Posterior vena cava (tissue), 2 donors: ENCODE measurements around the gene ASGR2. TPM values are rescaled to one million over a fixed set of nuclear protein-coding genes. Genes with fewer than 3 reads are reported as not detected.
"Not testable (repeated sequence)": the region's sequence is repeated elsewhere in the genome, so short reads cannot be mapped to it uniquely, and the experiment has no call there.

ENCODE experiments used
- DNase-seq: peaks from one replicate; pipeline ENCODE4 v3.0.0-alpha.2; 2020; ENCODE audit warnings: low spot score
- intact Hi-C, 2 donors: fragments of 100-400 bp; cut with DNase I; formaldehyde crosslinking; loops; one replicate each; pipeline versions ENCODE4 v1.14.1 to v1.14.2; 2022 to 2023
- long read RNA-seq, 2 donors: library from polyadenylated mRNA; unstranded; transcript quantifications; one replicate each; pipeline ENCODE4 v2.0.0, GENCODE V29; 2020 to 2021
- total RNA-seq, 2 donors: library from RNA; stranded (reverse); fragmentation: NEBNext Ultra II Directional; extraction: Animal tissue kit (Norgen Biotek cat#: 25700); gene quantifications; one replicate each; pipeline ENCODE4 v1.2.1, GENCODE V29; 2021
- donor health status: DM: yes; HTN: yes; CAD: no.
- donor health status: DM: yes; HTN: yes; CAD: no.

Gene ASGR2, protein sequence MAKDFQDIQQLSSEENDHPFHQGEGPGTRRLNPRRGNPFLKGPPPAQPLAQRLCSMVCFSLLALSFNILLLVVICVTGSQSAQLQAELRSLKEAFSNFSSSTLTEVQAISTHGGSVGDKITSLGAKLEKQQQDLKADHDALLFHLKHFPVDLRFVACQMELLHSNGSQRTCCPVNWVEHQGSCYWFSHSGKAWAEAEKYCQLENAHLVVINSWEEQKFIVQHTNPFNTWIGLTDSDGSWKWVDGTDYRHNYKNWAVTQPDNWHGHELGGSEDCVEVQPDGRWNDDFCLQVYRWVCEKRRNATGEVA
- total RNA-seq: 1 to 10 TPM in 1 of 2 donors, under 1 TPM in 1; 0.90 to 1.3 TPM
- long read RNA-seq, donor 1: 0 reads
- long read RNA-seq, donor 2, partial matches to known transcripts: 0 of 1 reads
- long read RNA-seq, donor 2, other reads (novel, unspliced or antisense): 1 of 1 reads

DNA sequence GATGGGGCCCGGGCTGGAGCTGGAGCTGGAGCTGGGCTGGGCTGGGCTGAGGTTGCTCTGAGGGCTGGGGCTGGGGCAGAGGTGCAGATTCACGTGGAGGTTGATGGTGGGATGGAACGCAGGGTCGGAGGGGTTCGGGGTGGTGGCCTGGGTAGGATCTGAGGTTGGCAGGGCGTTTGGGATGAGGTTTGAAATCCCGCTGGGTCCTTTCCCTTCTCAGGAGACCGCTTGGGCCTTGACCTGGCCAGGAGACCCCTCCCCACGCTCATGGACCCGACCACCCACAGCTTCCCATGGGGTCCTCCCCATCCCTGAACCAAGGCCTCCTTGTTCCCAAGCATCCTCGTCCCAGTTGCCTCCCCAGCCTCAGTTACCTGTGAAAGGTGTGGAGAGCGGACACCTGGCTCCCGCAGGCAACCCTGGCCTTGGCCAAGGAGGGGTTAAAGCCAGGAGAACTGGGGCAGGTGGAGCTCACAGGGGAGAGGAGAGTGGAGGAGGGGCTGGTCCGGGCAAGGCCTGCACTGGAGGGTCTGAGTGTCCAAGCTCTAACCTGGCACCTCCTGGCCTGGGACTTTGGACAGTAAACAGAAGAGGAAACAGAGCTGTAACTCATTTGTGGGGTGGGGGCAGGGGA lies at the start of gene ASGR2:
ASGR2 (minus strand) TSS at position 582 of the 634 bp plus-strand sequence. CDS start 582 bp downstream, outside the sequence.
- no peak for DNase-seq
- intact Hi-C loops: no loop called here

DNA sequence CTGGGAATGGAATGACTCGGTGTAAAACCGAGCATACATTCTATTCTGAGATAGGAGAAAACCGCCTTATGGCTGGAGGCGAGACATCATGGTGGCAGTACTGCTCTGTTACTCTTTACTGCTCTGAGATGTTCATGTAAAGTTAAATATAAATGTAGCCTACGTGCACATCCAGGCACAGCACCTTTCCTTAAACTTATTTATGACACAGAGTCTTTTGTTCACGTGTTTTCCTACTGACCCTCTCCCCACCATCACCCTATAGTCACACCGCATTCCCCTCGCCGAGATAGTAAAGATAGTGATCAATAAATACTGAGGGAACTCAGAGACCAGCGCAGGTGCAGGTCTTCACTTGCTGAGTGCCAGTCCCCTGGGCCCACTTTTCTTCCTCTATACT lies 44.9 kb upstream of the ASGR2 start:
- peak; percentile 10 for DNase-seq
- intact Hi-C loops: not testable (repeated sequence)

- peak; percentile 22 for DNase-seq
- intact Hi-C loops: not testable (repeated sequence)
Observed at GRCh38 chr17:7158424-7158823, 43.8 kb upstream of the ASGR2 start.

GRCh38 chr17:7156342-7156940 lies 41.8 kb upstream of the ASGR2 start:
- intact Hi-C loops: no loop called here
- peak; percentile 48 for DNase-seq

GRCh38 chr17:7147772-7148171 lies 33.1 kb upstream of the ASGR2 start:
- intact Hi-C loops: no loop called here
- DNase-seq: peak; percentile 38

DNA sequence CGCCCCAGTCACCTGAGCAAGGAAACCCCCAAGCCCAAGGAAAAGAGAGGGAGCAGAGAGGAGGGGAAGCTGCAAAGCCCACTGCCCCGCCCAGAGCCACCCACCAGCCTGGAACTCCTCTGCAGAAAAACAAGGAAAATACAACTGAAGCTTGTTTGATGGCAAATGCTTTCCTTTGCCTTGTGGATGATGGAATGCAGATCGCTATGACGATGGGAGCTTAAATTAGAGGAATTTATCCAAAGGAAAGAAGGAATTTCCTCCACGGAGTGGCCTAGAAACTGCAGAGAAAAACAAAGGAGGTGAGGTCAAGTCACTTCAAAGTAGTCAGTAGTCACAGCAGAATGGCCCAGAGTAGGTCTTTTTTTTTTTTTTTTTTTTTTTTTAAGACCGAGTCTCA lies 31.5 kb upstream of the ASGR2 start:
- intact Hi-C loops: no loop called here
- DNase-seq: peak; percentile 10

- DNase-seq: peak; percentile 56
- intact Hi-C loops: no loop called here
Observed at GRCh38 chr17:7144213-7144612, 29.6 kb upstream of the ASGR2 start.

DNA sequence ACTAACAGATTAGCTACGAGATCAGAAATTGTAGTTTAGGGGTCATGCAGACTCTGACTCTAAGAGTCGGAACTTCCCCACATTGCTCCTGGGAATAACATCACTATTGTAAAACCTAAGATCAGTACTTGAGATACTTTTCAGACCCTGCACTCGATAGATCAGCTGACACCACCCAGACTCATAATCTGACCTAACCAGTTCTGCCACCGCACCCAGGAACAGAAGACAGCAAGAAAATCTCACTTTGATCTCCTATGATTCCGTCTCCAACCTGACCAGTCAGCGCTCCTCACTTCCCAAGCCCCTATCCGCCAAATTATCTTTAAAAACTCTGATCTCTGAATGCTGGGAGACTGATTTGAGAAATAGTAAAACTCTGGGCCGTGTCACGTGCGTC lies 27.2 kb upstream of the ASGR2 start:
- intact Hi-C loops: no loop called here

GRCh38 chr17:7139400-7139799 lies 24.8 kb upstream of the ASGR2 start:
- intact Hi-C loops: loop anchor here (5.0 kb wide), 2 partner anchors 87 to 92 kb away; no protein-coding TSS in a partner anchor
- peak; percentile 26 for DNase-seq

More for the DNA sequence above, 27.2 kb upstream of the ASGR2 start:
- DNase-seq: no peak

- intact Hi-C loops: loop anchor here (5.0 kb wide), 2 partner anchors 87 to 92 kb away; no protein-coding TSS in a partner anchor
- peak; percentile 16 for DNase-seq
Observed at GRCh38 chr17:7138800-7139381, 24.3 kb upstream of the ASGR2 start.

GRCh38 chr17:7137171-7137943 lies 22.7 kb upstream of the ASGR2 start:
- DNase-seq: peak; percentile 82
- intact Hi-C loops: loop anchor here (5.0 kb wide), 2 partner anchors 85 to 90 kb away; no protein-coding TSS in a partner anchor

GRCh38 chr17:7136266-7136877 lies 21.8 kb upstream of the ASGR2 start:
- intact Hi-C loops: loop anchor here (5.0 kb wide), 2 partner anchors 84 to 89 kb away; no protein-coding TSS in a partner anchor
- peak; percentile 93 for DNase-seq

GRCh38 chr17:7133916-7134315 lies 19.3 kb upstream of the ASGR2 start:
- DNase-seq: peak; percentile 38
- intact Hi-C loops: no loop called here

GRCh38 chr17:7133424-7133823 lies 18.8 kb upstream of the ASGR2 start:
- no peak for DNase-seq
- intact Hi-C loops: no loop called here

DNA sequence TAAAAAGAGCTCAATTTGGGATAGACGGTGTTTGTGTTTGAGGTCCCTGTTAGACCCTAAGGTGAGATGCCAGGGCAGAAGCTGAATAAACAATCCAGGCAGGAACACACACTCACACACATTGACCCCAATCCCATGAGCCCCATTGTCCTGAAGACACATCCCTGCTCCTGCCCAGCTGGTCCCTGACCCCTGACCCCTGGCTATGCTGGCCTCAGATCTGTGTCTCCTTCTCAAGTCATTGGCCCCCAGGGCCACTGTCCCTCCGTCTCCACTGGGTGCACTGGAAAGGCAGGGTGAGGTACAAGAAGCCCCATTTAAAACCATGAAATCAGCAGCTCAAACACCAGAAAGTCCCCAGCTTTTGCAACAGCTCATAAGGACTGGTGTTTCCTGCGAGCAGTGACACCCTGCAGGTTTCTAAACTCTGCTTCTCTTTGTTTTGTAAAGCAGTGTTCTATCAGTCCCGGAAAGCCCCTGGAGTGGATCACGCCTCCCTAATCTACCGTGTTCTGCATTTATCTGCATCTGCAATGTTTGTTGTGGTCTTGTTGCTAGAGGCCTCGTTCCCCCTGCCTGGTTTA lies 18.0 kb upstream of the ASGR2 start:
- peak; percentile 72 for DNase-seq
- intact Hi-C loops: no loop called here

- DNase-seq: peak; percentile 42
- intact Hi-C loops: no loop called here
Observed at GRCh38 chr17:7131423-7131791, 16.8 kb upstream of the ASGR2 start.

DNA sequence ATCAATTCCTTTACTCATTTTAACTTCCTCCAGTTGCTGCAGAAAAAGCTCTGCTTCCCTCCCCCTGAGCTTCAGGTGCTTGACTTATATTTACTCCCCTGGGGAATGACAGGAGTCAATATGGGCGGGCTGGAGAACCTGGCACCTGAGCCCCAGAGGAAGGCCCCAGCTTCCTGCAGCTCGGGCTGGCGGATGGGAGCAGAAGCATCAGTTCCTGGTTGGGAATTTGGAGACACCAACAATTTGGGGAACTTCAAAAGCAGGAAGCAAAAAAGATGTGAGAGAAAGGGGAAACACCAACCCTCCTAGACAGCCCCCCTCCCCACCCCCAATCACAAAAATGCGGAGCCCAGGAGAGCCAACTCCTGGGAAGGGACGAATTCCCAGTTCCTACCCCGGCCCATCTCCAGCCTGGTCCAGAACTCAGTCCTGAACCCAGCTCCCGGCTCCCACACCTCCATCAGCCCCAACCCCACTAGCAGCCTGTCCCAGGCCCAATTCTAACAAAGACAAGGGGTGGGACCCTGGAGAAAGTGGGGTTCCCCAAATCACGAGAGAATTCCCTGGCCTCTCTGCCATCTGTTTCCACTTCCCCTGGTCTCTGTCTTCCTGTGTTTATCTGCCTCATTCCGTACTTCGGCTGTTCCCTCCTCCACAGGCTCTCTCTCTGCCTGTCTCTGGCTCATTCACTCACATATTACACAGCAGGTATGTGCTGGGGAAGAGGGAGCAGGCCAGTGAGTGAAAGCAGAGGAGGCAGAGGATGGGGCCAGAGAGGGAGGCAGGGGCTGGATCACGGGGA lies 16.2 kb upstream of the ASGR2 start:
- intact Hi-C loops: no loop called here
- DNase-seq: peak; percentile 72
